ENCODE results near the gene EVC2. TPM values are rescaled to one million over a fixed set of nuclear protein-coding genes. Genes with fewer than 3 reads are reported as not detected.

The EVC2 gene
- total and polyA plus RNA-seq, 12 donors = 0.66 to 3.4 (median 1.7) TPM

DNA sequence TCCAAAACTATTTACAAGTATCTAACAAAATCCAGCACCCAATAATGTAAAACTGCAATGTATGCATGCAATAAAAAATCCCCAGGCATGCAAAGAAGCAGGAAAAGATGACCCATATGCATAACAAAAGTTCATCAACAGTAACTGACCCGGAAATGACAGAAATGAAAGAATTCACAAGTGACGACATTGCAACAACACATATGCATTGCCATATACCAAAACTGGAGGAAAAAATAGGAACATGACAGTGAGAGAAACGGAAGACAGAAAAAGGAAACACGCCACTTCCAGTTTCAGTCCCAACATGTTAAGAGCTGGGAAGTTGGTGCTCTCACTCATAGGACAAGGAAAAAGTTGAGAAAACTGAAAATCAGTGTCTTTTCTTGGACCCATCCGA lies 154.6 kb downstream of the EVC2 start:
- H3K4me3 ChIP-seq = no peak overlapping the region
- H3K27ac ChIP-seq = no peak overlapping the region
- 70 to 84% (median 78%) methylated on average over 5 of the region's 5 CpGs for WGBS, 4 donors
- no peak for DNase-seq
- H3K4me1 ChIP-seq (replicated peaks in 1 of 2) = no peaks in the 10 kb centered on the region
- H3K36me3 ChIP-seq (replicated peaks in 1 of 2) = no peaks in the 10 kb centered on the region
- TF ChIP-seq, protein P1, sequence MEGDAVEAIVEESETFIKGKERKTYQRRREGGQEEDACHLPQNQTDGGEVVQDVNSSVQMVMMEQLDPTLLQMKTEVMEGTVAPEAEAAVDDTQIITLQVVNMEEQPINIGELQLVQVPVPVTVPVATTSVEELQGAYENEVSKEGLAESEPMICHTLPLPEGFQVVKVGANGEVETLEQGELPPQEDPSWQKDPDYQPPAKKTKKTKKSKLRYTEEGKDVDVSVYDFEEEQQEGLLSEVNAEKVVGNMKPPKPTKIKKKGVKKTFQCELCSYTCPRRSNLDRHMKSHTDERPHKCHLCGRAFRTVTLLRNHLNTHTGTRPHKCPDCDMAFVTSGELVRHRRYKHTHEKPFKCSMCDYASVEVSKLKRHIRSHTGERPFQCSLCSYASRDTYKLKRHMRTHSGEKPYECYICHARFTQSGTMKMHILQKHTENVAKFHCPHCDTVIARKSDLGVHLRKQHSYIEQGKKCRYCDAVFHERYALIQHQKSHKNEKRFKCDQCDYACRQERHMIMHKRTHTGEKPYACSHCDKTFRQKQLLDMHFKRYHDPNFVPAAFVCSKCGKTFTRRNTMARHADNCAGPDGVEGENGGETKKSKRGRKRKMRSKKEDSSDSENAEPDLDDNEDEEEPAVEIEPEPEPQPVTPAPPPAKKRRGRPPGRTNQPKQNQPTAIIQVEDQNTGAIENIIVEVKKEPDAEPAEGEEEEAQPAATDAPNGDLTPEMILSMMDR (IDR thresholded peaks at IDR 0.05) = no peak
- no peak for TF ChIP-seq POLR2A (IDR thresholded peaks at IDR 0.05)
- intact Hi-C loops (cut with DNase I) = no loop called here
- H3K27me3 ChIP-seq = no peaks in the 10 kb centered on the region
- no peaks in the 10 kb centered on the region for H3K9me3 ChIP-seq (replicated peaks in 1 of 3)

DNA sequence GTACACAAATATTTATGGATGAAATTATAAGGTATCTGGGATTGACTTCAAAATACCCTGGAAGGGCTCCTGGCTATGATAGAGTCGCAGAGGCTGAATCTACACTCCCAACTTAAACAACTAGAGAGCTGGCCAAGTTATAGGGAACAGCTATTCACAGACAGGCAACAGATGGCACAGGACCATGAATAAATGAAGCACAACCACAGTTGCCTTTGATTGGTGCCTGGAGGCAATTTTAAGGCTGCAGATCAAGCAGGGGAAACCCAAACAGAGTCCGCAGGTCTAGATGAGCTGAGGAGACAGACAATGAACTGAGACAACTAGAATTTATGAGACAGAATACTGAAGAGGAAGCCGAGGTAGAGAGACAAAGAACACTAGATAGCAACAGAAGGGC lies 155.9 kb downstream of the EVC2 start:
- no peaks in the 10 kb centered on the region for H3K4me1 ChIP-seq (replicated peaks in 1 of 2)
- no peaks in the 10 kb centered on the region for H3K27me3 ChIP-seq
- WGBS, 4 donors = 73 to 91% (median 87%) methylated on average over 3 of the region's 3 CpGs
- no peaks in the 10 kb centered on the region for H3K9me3 ChIP-seq (replicated peaks in 1 of 3)
- TF ChIP-seq, protein P1 (IDR thresholded peaks at IDR 0.05) = no peak
- TF ChIP-seq POLR2A (IDR thresholded peaks at IDR 0.05) = no peak
- intact Hi-C loops (cut with DNase I) = no loop called here
- H3K36me3 ChIP-seq (replicated peaks in 1 of 2) = no peaks in the 10 kb centered on the region
- DNase-seq = no peak
- no peak overlapping the region for H3K27ac ChIP-seq
- H3K4me3 ChIP-seq = no peak overlapping the region

DNA sequence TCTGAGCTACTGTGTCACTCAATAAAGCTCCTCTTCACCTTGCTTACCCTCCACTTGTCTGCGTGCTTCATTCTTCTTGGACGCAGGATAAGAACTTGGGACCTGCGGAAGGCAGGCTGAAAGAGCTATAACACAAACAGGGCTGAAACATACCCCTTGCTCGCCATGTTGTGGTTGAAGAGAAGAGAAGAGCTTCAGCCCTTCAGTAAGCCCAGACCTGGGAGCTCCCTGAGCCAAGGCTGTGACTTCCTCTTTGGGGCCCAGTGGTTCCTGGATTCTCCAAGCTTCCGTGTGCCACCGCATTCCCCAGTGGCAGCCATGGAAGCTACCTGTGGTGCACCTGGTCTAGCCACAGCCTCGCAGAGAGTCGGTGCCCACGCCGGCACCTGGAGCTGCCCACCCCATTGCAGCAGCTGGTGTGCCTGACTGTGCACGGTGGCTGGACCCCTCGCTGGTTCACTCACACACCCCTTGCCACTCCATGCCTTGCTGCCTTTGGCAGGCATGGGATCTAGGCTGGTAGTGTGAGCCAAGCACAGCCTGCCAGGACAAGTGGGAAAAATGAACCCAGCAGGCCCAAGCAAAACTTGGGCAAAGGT lies 160.6 kb downstream of the EVC2 start:
- no peaks in the 10 kb centered on the region for H3K4me1 ChIP-seq (replicated peaks in 1 of 2)

DNA sequence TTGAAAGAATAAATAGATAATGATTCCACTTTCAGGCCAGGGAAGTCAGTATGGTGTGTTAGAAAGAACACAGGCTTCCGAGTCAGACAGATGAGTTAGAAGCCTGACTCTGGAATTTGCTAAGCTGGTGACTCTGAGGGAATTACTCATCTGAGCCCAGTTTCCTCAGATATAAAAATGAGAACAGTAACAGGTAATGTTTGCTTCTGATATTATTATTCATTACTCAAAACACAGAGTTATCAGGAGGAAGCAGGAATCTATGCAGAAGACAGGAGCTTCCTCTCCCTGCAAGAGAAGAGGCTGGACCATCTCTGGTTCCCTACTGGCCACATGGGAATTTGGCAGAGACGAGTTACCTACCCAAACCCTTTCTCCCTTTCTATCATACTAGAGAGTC lies 163.1 kb downstream of the EVC2 start:
- TF ChIP-seq POLR2A (IDR thresholded peaks at IDR 0.05) = no peak
- TF ChIP-seq, protein P1 (IDR thresholded peaks at IDR 0.05) = no peak
- Histone ChIP-seq H3K4me3 (no peak overlapping the region), H3K4me1 (replicated peaks in 1 of 2) (no peaks in the 10 kb centered on the region), H3K36me3 (replicated peaks in 1 of 2) (no peaks in the 10 kb centered on the region), H3K9me3 (replicated peaks in 1 of 3) (no peaks in the 10 kb centered on the region), H3K27ac (no peak overlapping the region), H3K27me3 (no peaks in the 10 kb centered on the region)
- DNase-seq = no peak
- 45 to 62% (median 56%) methylated on average over 2 of the region's 2 CpGs for WGBS, 4 donors
- intact Hi-C loops (cut with DNase I) = no loop called here

More for the DNA sequence above, 160.6 kb downstream of the EVC2 start:
- DNase-seq = no peak
- intact Hi-C loops (cut with DNase I) = no loop called here
- WGBS, 4 donors = 94 to 100% (median 96%) methylated on average over 9 to 12 of the region's 12 CpGs
- Histone ChIP-seq H3K27me3 (no peaks in the 10 kb centered on the region), H3K36me3 (replicated peaks in 1 of 2) (no peaks in the 10 kb centered on the region), H3K9me3 (replicated peaks in 1 of 3) (no peaks in the 10 kb centered on the region), H3K27ac (no peak overlapping the region), H3K4me3 (no peak overlapping the region)
- TF ChIP-seq, protein P1 (IDR thresholded peaks at IDR 0.05) = no peak
- TF ChIP-seq POLR2A (IDR thresholded peaks at IDR 0.05) = no peak
